ENCODE results near the gene PSG3.
"Not testable (repeated sequence)": the region's sequence is repeated elsewhere in the genome, so short reads cannot be mapped to it uniquely, and the experiment has no call there.

The PSG3 gene

GRCh38 chr19:42740381-42740780, at the start of gene PSG3:
PSG3 (minus strand) TSS chr19:42740481; CDS start chr19:42740384, 97 bp downstream.
- TF ChIP-seq GATA2, GATA3 (IDR thresholded peaks at IDR 0.05; ENCODE audit: low read depth, low read length): not testable (repeated sequence)

- TF ChIP-seq GATA2 (IDR thresholded peaks at IDR 0.05; ENCODE audit: low read depth, low read length) (no peak), GATA3 (IDR thresholded peaks at IDR 0.05; ENCODE audit: low read depth, low read length) (no peak)
Measured at GRCh38 chr19:42764836-42765235, 24.6 kb upstream of the PSG3 start.

GRCh38 chr19:42762789-42763188, 22.5 kb upstream of the PSG3 start:
- no peak for TF ChIP-seq GATA3 (IDR thresholded peaks at IDR 0.05; ENCODE audit: low read depth, low read length)
- TF ChIP-seq GATA2 (IDR thresholded peaks at IDR 0.05; ENCODE audit: low read depth, low read length) = no peak

- no peak for TF ChIP-seq GATA2 (IDR thresholded peaks at IDR 0.05; ENCODE audit: low read depth, low read length)
- no peak for TF ChIP-seq GATA3 (IDR thresholded peaks at IDR 0.05; ENCODE audit: low read depth, low read length)
Measured at GRCh38 chr19:42697884-42698283, 42.4 kb downstream of the PSG3 start.

GRCh38 chr19:42695811-42696503, 44.3 kb downstream of the PSG3 start:
- TF ChIP-seq GATA2 (IDR thresholded peaks at IDR 0.05; ENCODE audit: low read depth, low read length) (no peak), GATA3 (IDR thresholded peaks at IDR 0.05; ENCODE audit: low read depth, low read length) (no peak)

- TF ChIP-seq GATA2 (IDR thresholded peaks at IDR 0.05; ENCODE audit: low read depth, low read length) (no peak), GATA3 (IDR thresholded peaks at IDR 0.05; ENCODE audit: low read depth, low read length) (no peak)
Measured at GRCh38 chr19:42693760-42694350, 46.4 kb downstream of the PSG3 start.

- TF ChIP-seq GATA2 (IDR thresholded peaks at IDR 0.05; ENCODE audit: low read depth, low read length) (no peak), GATA3 (IDR thresholded peaks at IDR 0.05; ENCODE audit: low read depth, low read length) (no peak)
Measured at GRCh38 chr19:42683917-42684513, 56.3 kb downstream of the PSG3 start.
